K562 (cell line): ENCODE results near the gene MLKL. TPM values are rescaled to one million over a fixed set of nuclear protein-coding genes. Genes with fewer than 3 reads are reported as not detected.

Experiments
- ATAC-seq: fragments of 200-7000 bp; cut with Tn5 transposase; 3 replicates; pipeline ENCODE4 v1.9.1; 2020; ENCODE audit warnings: moderate library complexity
- BruUV-seq: library from RNA; stranded (reverse); fragments of 400-500 nt; replicated peaks from 2 replicates; lab custom pipeline; 2021; lab: Mats Ljungman, UMichigan
- CTCF ChIA-PET: fragments of 300-600 bp; formaldehyde crosslinking; extraction: SDS; loops from one replicate; lab custom pipeline; 2021; ENCODE audit warnings: low intra/inter-chr PET ratio; lab: Yijun Ruan, JAX
- POLR2A ChIA-PET: fragments of 300-600, 350-650 bp; sonication (Branson Sonifier 250); formaldehyde crosslinking; extraction: SDS; loops from one replicate; lab custom pipeline; 2021; ENCODE audit warnings: antibody characterized with exemption, inconsistent platforms; lab: Yijun Ruan, JAX
- DNase-seq, 4 experiments: peaks; one replicate each; pipeline versions ENCODE4 v3.0.0 to v3.0.0-alpha.2; 2011 to 2018; ENCODE audit warnings: low spot score in 3 of 4, mixed read lengths in 3 of 4; ENCODE audit errors: extremely low read depth in 1 of 4
- FAIRE-seq: peaks from 2 replicates; lab custom pipeline; 2011; peaks lifted over from hg19 to GRCh38; lab: Jason Lieb, UNC
- H2AFZ ChIP-seq: 2 replicates; pipeline ENCODE4 v1.6.0; 2011; ENCODE audit warnings: low read depth, low read length, control low read depth, inconsistent platforms
- H3K27ac ChIP-seq: fragments of 200-600 bp; 3 replicates; pipeline ENCODE4 v1.8.0; 2011; ENCODE audit warnings: low read depth, mild to moderate bottlenecking, control low read depth, inconsistent platforms, low read length, moderate library complexity, mixed read lengths; ENCODE audit errors: extremely low read depth
- H3K27me3 ChIP-seq, 2 experiments: fragments of 300-600 bp in 1 of 2; 2 replicates in 1 of 2; 3 replicates in 1 of 2; pipeline versions ENCODE4 v1.6.0 to v1.8.0; 2011; ENCODE audit warnings: inconsistent platforms in 2 of 2, low read length in 2 of 2, mild to moderate bottlenecking in 1 of 2, mixed read lengths in 1 of 2, moderate library complexity in 1 of 2; ENCODE audit not compliant: control insufficient read depth in 2 of 2, insufficient read depth in 2 of 2
- H3K36me3 ChIP-seq: fragments of 300-600 bp; 3 replicates; pipeline ENCODE4 v1.8.0; 2011; ENCODE audit warnings: mild to moderate bottlenecking, low read length, inconsistent platforms; ENCODE audit not compliant: control insufficient read depth, insufficient read depth
- H3K4me1 ChIP-seq, 2 experiments: fragments of 200-600 bp in 1 of 2; replicated peaks in 1 of 2; 2 replicates in 1 of 2; 3 replicates in 1 of 2; pipeline versions ENCODE4 v1.5.1 to v1.8.0; 2011; ENCODE audit warnings: inconsistent platforms in 2 of 2, low read length in 2 of 2, mild to moderate bottlenecking in 1 of 2, mixed read lengths in 1 of 2, moderate library complexity in 1 of 2; ENCODE audit not compliant: control insufficient read depth in 2 of 2, insufficient read depth in 2 of 2
- H3K4me2 ChIP-seq: 2 replicates; pipeline ENCODE4 v1.6.1; 2011; ENCODE audit warnings: low read length, control low read depth, inconsistent platforms, mixed read lengths; ENCODE audit not compliant: insufficient read depth
- H3K4me3 ChIP-seq: fragments of 200-600 bp; sonication (generic), shearing (Covaris generic); 2 replicates; pipeline ENCODE4 v1.5.1; 2016; ENCODE audit warnings: control low read depth, inconsistent platforms
- H3K79me2 ChIP-seq: fragments of 200-600 bp; 3 replicates; pipeline ENCODE4 v1.8.0; 2011; ENCODE audit warnings: low read length, inconsistent platforms; ENCODE audit not compliant: control insufficient read depth, insufficient read depth
- H3K9ac ChIP-seq, 2 experiments: 2 replicates each; pipeline versions ENCODE4 v1.6.0 to v1.6.1; 2011; ENCODE audit warnings: low read depth in 2 of 2, low read length in 2 of 2, control low read depth in 1 of 2, inconsistent platforms in 1 of 2, mild to moderate bottlenecking in 1 of 2, mixed read lengths in 1 of 2; ENCODE audit not compliant: insufficient read depth in 1 of 2
- H3K9me1 ChIP-seq: one replicate; pipeline ENCODE4 v1.6.0; 2011; ENCODE audit warnings: inconsistent platforms, mild to moderate bottlenecking, low read length, moderate library complexity; ENCODE audit not compliant: control insufficient read depth, insufficient read depth
- H3K9me3 ChIP-seq: replicated peaks from 2 replicates; pipeline ENCODE4 v1.5.1; 2011; ENCODE audit warnings: low read depth, low read length, inconsistent platforms; ENCODE audit not compliant: control insufficient read depth, insufficient read depth
- H4K20me1 ChIP-seq: replicated peaks from 2 replicates; pipeline ENCODE4 v1.6.1; 2011; ENCODE audit warnings: low read length, inconsistent platforms, mixed read lengths; ENCODE audit not compliant: control insufficient read depth, insufficient read depth
- FOSL1 ChIP-seq: fragments of 200-800 bp; sonication (Bioruptor generic); conservative IDR thresholded peaks from 2 replicates; pipeline ENCODE4 v1.6.1; 2016; ENCODE audit warnings: missing genetic modification characterization, missing compliant biosample characterization
- HMG20A ChIP-seq: fragments of 450-650 bp; formaldehyde crosslinking; conservative IDR thresholded peaks from 2 replicates; pipeline ENCODE4 v1.4.0; 2020; ENCODE audit warnings: mild to moderate bottlenecking, mixed read lengths
- MIER1 ChIP-seq: fragments of 450-650 bp; IDR thresholded peaks from 2 replicates; pipeline ENCODE4 v1.6.1; 2016; ENCODE audit warnings: antibody characterized with exemption, mild to moderate bottlenecking, low read depth
- NELFE ChIP-seq: IDR thresholded peaks from 2 replicates; pipeline ENCODE4 v1.6.1; 2011; ENCODE audit warnings: mild to moderate bottlenecking; ENCODE audit not compliant: insufficient read depth, insufficient read length
- NRF1 ChIP-seq, 2 experiments: fragments of 450-650 bp; IDR thresholded peaks in 1 of 2; conservative IDR thresholded peaks in 1 of 2; 2 replicates each; pipeline ENCODE4 v1.6.1; 2014; ENCODE audit warnings: mild to moderate bottlenecking in 2 of 2
- PHF8 ChIP-seq: fragments of 200-600 bp; sonication (generic); IDR thresholded peaks from 2 replicates; pipeline ENCODE4 v1.6.1; 2012; ENCODE audit warnings: mixed run types, mild to moderate bottlenecking, inconsistent platforms, low read length, moderate library complexity, borderline replicate concordance
- PML ChIP-seq: IDR thresholded peaks from 2 replicates; pipeline ENCODE4 v1.6.1; 2012; ENCODE audit warnings: low read length, inconsistent platforms
- ZC3H8 ChIP-seq: fragments of 450-650 bp; IDR thresholded peaks from 2 replicates; pipeline ENCODE4 v1.6.1; 2017
- ZNF174 ChIP-seq: fragments of 250-450 bp; sonication (Bioruptor Pico); IDR thresholded peaks from 2 replicates; pipeline ENCODE4 v1.4.0; 2020; ENCODE audit warnings: mild to moderate bottlenecking
- WGBS: fragments of 100-300 bp; shearing (Covaris generic); methylation state at CpG from one replicate; pipeline ENCODE4 v1.1.6; 2016; ENCODE audit warnings: low coverage, mixed read lengths; ENCODE audit not compliant: insufficient coverage; ENCODE audit errors: missing lambda C conversion rate; 5-methylcytosine and 5-hydroxymethylcytosine counted together
- in situ Hi-C: fragments of 300-500 bp; cut with MboI; formaldehyde crosslinking; loops from 4 replicates; pipeline ENCODE4 v1.15.0; 2018; ENCODE audit warnings: inconsistent platforms, mixed read lengths
- intact Hi-C: fragments of 100-400 bp; cut with micrococcal nuclease; formaldehyde crosslinking; loops from 2 replicates; pipeline ENCODE4 v1.14.2; 2022
- polyA plus RNA-seq, 8 experiments: library from polyadenylated mRNA; depleted of rRNA in 4 of 8; stranded (reverse) in 5 of 8; unstranded in 3 of 8; fragments of >200 nt; fragmentation: Nextera tagmentation in 2 of 8; fragmentation: Illumina TruSeq in 1 of 8; extraction: Ambion mirVana in 2 of 8; extraction: Trizol in 1 of 8; gene quantifications; 2 replicates each; pipeline versions ENCODE4 v1.2.1 to v1.2.3, GENCODE V29; 2011 to 2014; ENCODE audit warnings: inconsistent platforms in 1 of 8, missing spikeins in 1 of 8
- total RNA-seq, 7 experiments: library from RNA; depleted of rRNA in 6 of 7; stranded (reverse); fragments of >200 nt in 6 of 7; fragmentation: Illumina TruSeq in 2 of 7; extraction: Trizol in 2 of 7; gene quantifications; 2 replicates each; pipeline versions ENCODE4 v1.2.1 to v1.2.3, GENCODE V29; 2011 to 2021; ENCODE audit warnings: low replicate concordance in 1 of 7
- TF ChIP-seq, protein P1 (sequence below): fragments of 450-650 bp; IDR thresholded peaks from 2 replicates; pipeline ENCODE4 v1.6.1; 2016

Gene MLKL
- total and polyA plus RNA-seq, 9 of the 15 experiments (the other 6 are each of a cell fraction or from before 2014, with no cell fraction given) = 1.6 to 6.1 (median 4.8) TPM

DNA sequence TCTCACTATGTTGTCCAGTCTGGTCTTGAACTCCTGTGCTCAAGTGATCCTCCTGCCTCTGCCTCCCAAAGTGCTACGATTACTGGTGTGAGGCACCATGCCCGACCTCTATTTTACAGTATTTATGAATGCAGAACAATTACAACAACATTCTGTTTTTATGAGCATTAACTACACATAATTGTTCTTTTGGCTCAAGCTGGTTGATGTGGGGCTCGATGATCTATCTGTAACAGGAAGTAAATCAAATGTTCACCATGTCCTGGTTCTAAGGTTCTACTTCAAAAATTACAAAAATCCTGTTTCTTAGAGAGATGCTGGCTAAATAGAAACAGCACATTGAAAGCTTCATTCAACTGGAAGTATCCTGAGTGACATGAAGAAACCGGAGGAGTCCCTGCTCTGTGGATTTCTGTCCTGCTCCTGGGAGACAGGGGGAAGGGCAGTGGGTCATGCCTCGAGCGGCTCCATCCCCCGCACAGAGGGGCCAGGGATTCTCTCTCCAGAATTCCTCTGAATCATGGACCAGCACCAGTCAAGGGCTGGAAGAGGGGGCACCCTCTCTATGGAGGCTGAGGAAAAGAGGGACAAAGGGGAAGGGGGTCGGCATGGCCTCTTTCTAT lies 42.5 kb upstream of the MLKL start:
- ChIA-PET POLR2A (interaction anchor here (0.6 kb wide), 1 partner anchor 180 kb away, joined by 4 read pairs; no protein-coding TSS in a partner anchor), CTCF (no interaction called here)
- peak in 1 of 4 experiments; percentile 33 for DNase-seq
- WGBS = 14% methylated on average over 8 of the region's 8 CpGs
- peaks cover 5% of the 10 kb centered on the region; the same call in 1 of the 2 replicates for H4K20me1 ChIP-seq
- H3K4me2 ChIP-seq = peak overlapping the region; percentile 73
- H3K9me3 ChIP-seq = no peaks in the 10 kb centered on the region
- peaks cover 12 to 27% of the 10 kb centered on the region in 2 experiments; a peak in 4 of 5 replicates for H3K4me1 ChIP-seq
- ATAC-seq = peak; percentile 43
- H3K27me3 ChIP-seq = peaks cover 11 to 43% of the 10 kb centered on the region in 2 experiments; a peak in 4 of 5 replicates
- intact Hi-C loops = no loop called here
- peak overlapping the region; percentile 9; the same call in 1 of the 2 replicates for H3K4me3 ChIP-seq
- H2AFZ ChIP-seq = peak overlapping the region; percentile 85
- no TSS peak for BruUV-seq
- H3K9me1 ChIP-seq = no peaks in the 10 kb centered on the region
- TF ChIP-seq, protein P1, sequence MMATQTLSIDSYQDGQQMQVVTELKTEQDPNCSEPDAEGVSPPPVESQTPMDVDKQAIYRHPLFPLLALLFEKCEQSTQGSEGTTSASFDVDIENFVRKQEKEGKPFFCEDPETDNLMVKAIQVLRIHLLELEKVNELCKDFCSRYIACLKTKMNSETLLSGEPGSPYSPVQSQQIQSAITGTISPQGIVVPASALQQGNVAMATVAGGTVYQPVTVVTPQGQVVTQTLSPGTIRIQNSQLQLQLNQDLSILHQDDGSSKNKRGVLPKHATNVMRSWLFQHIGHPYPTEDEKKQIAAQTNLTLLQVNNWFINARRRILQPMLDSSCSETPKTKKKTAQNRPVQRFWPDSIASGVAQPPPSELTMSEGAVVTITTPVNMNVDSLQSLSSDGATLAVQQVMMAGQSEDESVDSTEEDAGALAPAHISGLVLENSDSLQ = 0 out of 2 replicates have a peak, but pooled peaks have one; percentile 13
- peak; percentile 14; the same call in 1 of the 2 replicates for TF ChIP-seq PHF8
- TF ChIP-seq PML = no peak
- no peak for TF ChIP-seq NELFE
- TF ChIP-seq NRF1 (conservative IDR thresholded peaks at IDR 0.05 in 1 of 2, IDR thresholded peaks at IDR 0.05 in 1 of 2) = 0 out of 4 replicates have a peak, but pooled peaks of 1 of the 2 experiments have one; percentile 3
- no peak for TF ChIP-seq MIER1
- 0 out of 2 replicates have a peak, but pooled peaks have one; percentile 17 for TF ChIP-seq FOSL1 (tag)
- no peak for TF ChIP-seq HMG20A (CRISPR knock-in tag)
- no peak for TF ChIP-seq ZNF174 (CRISPR knock-in tag)
- no peak for TF ChIP-seq ZC3H8
- in situ Hi-C loops = no loop called here
- FAIRE-seq = peak; percentile 61
- H3K27ac ChIP-seq = no peak overlapping the region; the same call in 2 of the 3 replicates
- H3K79me2 ChIP-seq = no peaks in the 10 kb centered on the region
- no peaks in the 10 kb centered on the region for H3K36me3 ChIP-seq
- peak overlapping the region in 1 of 2 experiments; percentile 8; a peak in 2 of 4 replicates for H3K9ac ChIP-seq
